CD8-positive, alpha-beta memory T cell (primary cell): ENCODE measurements around the gene KRTAP24-1. TPM values are rescaled to one million over a fixed set of nuclear protein-coding genes. Genes with fewer than 3 reads are reported as not detected.

Experiments
- CTCF ChIA-PET: fragments of 350-600 bp; sonication (Branson Sonifier 250); formaldehyde crosslinking; loops from one replicate; lab custom pipeline; 2021; ENCODE audit warnings: antibody characterized with exemption; lab: Charles Lee
- POLR2A ChIA-PET: fragments of 350-600 bp; sonication (Branson Sonifier 250); formaldehyde crosslinking; loops from one replicate; lab custom pipeline; 2021; ENCODE audit warnings: antibody characterized with exemption; lab: Charles Lee
- DNase-seq, 5 donors: peaks; one replicate each; pipeline versions ENCODE4 v3.0.0 to v3.0.0-alpha.2; 2020 to 2022; ENCODE audit warnings: mixed read lengths in 1 of 5
- H3K27ac ChIP-seq: one replicate; pipeline ENCODE4 v1.7.0; 2013; ENCODE audit warnings: low read depth, mild to moderate bottlenecking, low read length, moderate library complexity
- H3K27me3 ChIP-seq: 2 replicates; pipeline ENCODE4 v1.7.0; 2013; ENCODE audit warnings: low read length, mild to moderate bottlenecking; ENCODE audit not compliant: insufficient read depth, poor library complexity, severe bottlenecking
- H3K36me3 ChIP-seq: 2 replicates; pipeline ENCODE4 v1.7.0; 2013; ENCODE audit warnings: mild to moderate bottlenecking, low read length, moderate library complexity; ENCODE audit not compliant: insufficient read depth
- H3K4me1 ChIP-seq: 2 replicates; pipeline ENCODE4 v1.7.0; 2013; ENCODE audit warnings: mild to moderate bottlenecking, low read length, moderate library complexity; ENCODE audit not compliant: insufficient read depth
- H3K4me3 ChIP-seq: 2 replicates; pipeline ENCODE4 v1.7.0; 2013; ENCODE audit warnings: mild to moderate bottlenecking, low read length
- H3K9me3 ChIP-seq: 2 replicates; pipeline ENCODE4 v1.7.0; 2013; ENCODE audit warnings: mild to moderate bottlenecking, low read length
- H3K27ac Mint-ChIP-seq, 8 donors: one replicate each; pipeline ENCODE4 v1.8.0; 2020 to 2021; ENCODE audit warnings: mixed read lengths in 8 of 8, mild to moderate bottlenecking in 6 of 8, inconsistent platforms in 3 of 8, moderate library complexity in 3 of 8
- H3K27me3 Mint-ChIP-seq, 2 donors: one replicate each; pipeline ENCODE4 v1.8.0; 2020 to 2021; ENCODE audit warnings: mixed read lengths in 2 of 2, mild to moderate bottlenecking in 1 of 2, moderate library complexity in 1 of 2
- H3K36me3 Mint-ChIP-seq, 3 donors: one replicate each; pipeline ENCODE4 v1.8.0; 2020 to 2021; ENCODE audit warnings: mixed read lengths in 3 of 3, inconsistent platforms in 1 of 3, mild to moderate bottlenecking in 1 of 3
- H3K4me1 Mint-ChIP-seq, 3 donors: one replicate each; pipeline ENCODE4 v1.8.0; 2020 to 2021; ENCODE audit warnings: mixed read lengths in 3 of 3, inconsistent platforms in 1 of 3, mild to moderate bottlenecking in 1 of 3
- H3K4me3 Mint-ChIP-seq, 7 donors: one replicate each; pipeline ENCODE4 v1.8.0; 2020 to 2021; ENCODE audit warnings: mixed read lengths in 7 of 7, mild to moderate bottlenecking in 6 of 7, moderate library complexity in 4 of 7, inconsistent platforms in 2 of 7
- H3K9me3 Mint-ChIP-seq, 5 donors: one replicate each; pipeline ENCODE4 v1.8.0; 2020 to 2022; ENCODE audit warnings: mixed read lengths in 5 of 5, mild to moderate bottlenecking in 3 of 5, moderate library complexity in 2 of 5, inconsistent platforms in 1 of 5
- polyA plus RNA-seq: library from polyadenylated mRNA; unstranded; fragments of 300-500 nt; fragmentation: Illumina TruSeq; gene quantifications from one replicate; pipeline ENCODE4 v1.2.3, GENCODE V29; 2021
- total RNA-seq, 2 experiments: library from RNA; stranded (reverse); gene quantifications; one replicate each; pipeline ENCODE4 v1.2.3, GENCODE V29; 2021

The KRTAP24-1 gene
- total and polyA plus RNA-seq, 3 experiments from 2014 or later = not detected

DNA sequence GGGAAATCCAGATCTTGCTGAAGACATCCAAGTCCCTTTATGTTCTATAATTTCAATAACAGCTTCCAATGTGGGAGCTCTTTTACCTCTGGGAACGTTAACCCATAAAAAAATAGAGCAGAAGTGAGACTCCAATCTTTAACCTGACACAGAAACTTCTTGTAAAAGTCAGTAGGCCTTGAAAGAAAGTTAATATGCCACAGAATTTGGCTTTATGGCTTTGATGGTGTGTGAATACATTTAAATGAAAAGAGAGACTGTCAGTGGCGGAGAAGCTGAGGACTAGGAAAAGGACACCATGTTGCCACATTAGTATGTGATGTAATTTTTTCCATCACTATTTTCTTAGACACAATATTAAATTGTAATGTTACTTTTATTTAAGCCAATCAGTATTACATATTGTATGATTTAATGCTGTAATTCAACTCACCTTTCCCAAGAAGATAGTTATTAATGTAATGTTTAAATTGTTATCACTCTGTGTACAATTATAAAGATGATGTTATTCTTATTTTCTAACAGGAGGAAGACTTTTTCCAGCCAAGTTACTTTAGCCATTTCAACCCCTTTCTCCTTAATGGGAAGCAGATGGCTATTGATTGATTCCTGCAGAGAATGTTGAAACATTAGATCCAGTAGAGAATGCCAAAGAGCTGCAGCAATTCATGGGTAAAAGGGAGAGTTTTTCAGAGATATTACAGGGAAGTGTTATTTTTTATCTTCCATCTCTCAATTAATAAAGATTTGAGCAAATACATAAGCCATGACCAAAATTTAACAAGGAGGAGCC lies 49.3 kb downstream of the KRTAP24-1 start:
- DNase-seq = no peak
- Mint-ChIP-seq H3K36me3 (no peaks in the 10 kb centered on the region), H3K27ac (no peak overlapping the region), H3K9me3 (peaks cover 0 to 22% (median 18%) of the 10 kb centered on the region in 5 donors), H3K27me3 (no peaks in the 10 kb centered on the region), H3K4me3 (no peak overlapping the region), H3K4me1 (no peaks in the 10 kb centered on the region)
- H3K36me3 ChIP-seq = no peaks in the 10 kb centered on the region
- no peaks in the 10 kb centered on the region for H3K27me3 ChIP-seq
- no peak overlapping the region for H3K4me3 ChIP-seq
- CTCF ChIA-PET = no interaction called here
- POLR2A ChIA-PET = no interaction called here
- H3K27ac ChIP-seq = no peak overlapping the region
- no peaks in the 10 kb centered on the region for H3K4me1 ChIP-seq
- no peaks in the 10 kb centered on the region for H3K9me3 ChIP-seq

DNA sequence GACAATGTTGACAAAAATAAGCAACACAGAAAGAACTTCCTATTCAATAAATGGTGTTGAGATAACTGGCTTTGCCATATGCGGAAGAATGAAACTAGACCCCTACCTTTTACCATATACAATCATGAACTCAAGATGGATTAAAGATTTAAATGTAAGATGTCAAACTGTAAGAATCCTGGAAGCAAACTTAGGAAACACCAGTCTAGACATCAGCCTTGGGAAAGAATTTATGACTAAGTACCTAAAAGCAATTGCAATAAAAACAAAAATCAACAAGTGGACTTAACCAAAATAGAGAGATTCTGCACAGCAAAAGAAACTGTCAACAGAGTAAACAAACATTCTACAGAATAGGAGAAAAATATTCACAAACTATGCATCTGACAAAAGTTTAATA lies 50.7 kb downstream of the KRTAP24-1 start:
- Histone ChIP-seq H3K36me3 (no peaks in the 10 kb centered on the region), H3K27ac (no peak overlapping the region), H3K4me1 (no peaks in the 10 kb centered on the region), H3K9me3 (no peaks in the 10 kb centered on the region), H3K27me3 (no peaks in the 10 kb centered on the region), H3K4me3 (no peak overlapping the region)
- POLR2A ChIA-PET = no interaction called here
- Mint-ChIP-seq H3K36me3 (no peaks in the 10 kb centered on the region), H3K27ac (no peak overlapping the region), H3K4me3 (no peak overlapping the region), H3K27me3 (no peaks in the 10 kb centered on the region), H3K4me1 (no peaks in the 10 kb centered on the region), H3K9me3 (peaks cover 0 to 25% (median 18%) of the 10 kb centered on the region in 5 donors)
- no peak for DNase-seq
- CTCF ChIA-PET = no interaction called here

Other genes starting within 250 kb of the KRTAP24-1 start
- not detected for gene CLDN17, start 116.1 kb downstream of the KRTAP24-1 start, total RNA-seq
- not detected for gene CLDN17, start 116.1 kb downstream of the KRTAP24-1 start, polyA plus RNA-seq
- not detected for gene CLDN8, start 66.9 kb downstream of the KRTAP24-1 start, total RNA-seq
- not detected for gene CLDN8, start 66.9 kb downstream of the KRTAP24-1 start, polyA plus RNA-seq
- gene KRTAP25-1, start 6.6 kb upstream of the KRTAP24-1 start, total RNA-seq = not detected
- not detected for gene KRTAP25-1, start 6.6 kb upstream of the KRTAP24-1 start, polyA plus RNA-seq
- not detected for gene KRTAP26-1, start 37.4 kb upstream of the KRTAP24-1 start, total RNA-seq
- gene KRTAP26-1, start 37.4 kb upstream of the KRTAP24-1 start, polyA plus RNA-seq = not detected
- not detected for gene KRTAP27-1, start 54.7 kb upstream of the KRTAP24-1 start, total RNA-seq
- not detected for gene KRTAP27-1, start 54.7 kb upstream of the KRTAP24-1 start, polyA plus RNA-seq
- not detected for gene KRTAP23-1, start 65.7 kb upstream of the KRTAP24-1 start, total RNA-seq
- gene KRTAP23-1, start 65.7 kb upstream of the KRTAP24-1 start, polyA plus RNA-seq = not detected
- not detected for gene KRTAP13-2, start 89.3 kb upstream of the KRTAP24-1 start, total RNA-seq
- gene KRTAP13-2, start 89.3 kb upstream of the KRTAP24-1 start, polyA plus RNA-seq = not detected
- not detected for gene KRTAP13-1, start 113.1 kb upstream of the KRTAP24-1 start, total RNA-seq
- gene KRTAP13-1, start 113.1 kb upstream of the KRTAP24-1 start, polyA plus RNA-seq = not detected
- gene KRTAP13-3, start 143.0 kb upstream of the KRTAP24-1 start, total RNA-seq = not detected
- gene KRTAP13-3, start 143.0 kb upstream of the KRTAP24-1 start, polyA plus RNA-seq = not detected
- not detected for gene KRTAP13-4, start 147.3 kb upstream of the KRTAP24-1 start, total RNA-seq
- not detected for gene KRTAP13-4, start 147.3 kb upstream of the KRTAP24-1 start, polyA plus RNA-seq
- not detected for gene KRTAP15-1, start 157.3 kb upstream of the KRTAP24-1 start, total RNA-seq
- gene KRTAP15-1, start 157.3 kb upstream of the KRTAP24-1 start, polyA plus RNA-seq = not detected
- not detected for gene KRTAP19-1, start 197.4 kb upstream of the KRTAP24-1 start, total RNA-seq
- gene KRTAP19-1, start 197.4 kb upstream of the KRTAP24-1 start, polyA plus RNA-seq = not detected
- not detected for gene KRTAP19-2, start 204.5 kb upstream of the KRTAP24-1 start, total RNA-seq
- gene KRTAP19-2, start 204.5 kb upstream of the KRTAP24-1 start, polyA plus RNA-seq = not detected
- not detected for gene KRTAP19-3, start 209.1 kb upstream of the KRTAP24-1 start, total RNA-seq
- gene KRTAP19-3, start 209.1 kb upstream of the KRTAP24-1 start, polyA plus RNA-seq = not detected
- gene KRTAP19-4, start 214.2 kb upstream of the KRTAP24-1 start, total RNA-seq = not detected
- not detected for gene KRTAP19-4, start 214.2 kb upstream of the KRTAP24-1 start, polyA plus RNA-seq
- not detected for gene KRTAP19-5, start 219.2 kb upstream of the KRTAP24-1 start, total RNA-seq
- gene KRTAP19-5, start 219.2 kb upstream of the KRTAP24-1 start, polyA plus RNA-seq = not detected